HEK293T (cell line): ENCODE results near the gene PCDHA1.
"Not testable (repeated sequence)": the region's sequence is repeated elsewhere in the genome, so short reads cannot be mapped to it uniquely, and the experiment has no call there.

Experiments
- BHLHE40 ChIP-seq: fragments of 450-650 bp; IDR thresholded peaks from 2 replicates; pipeline ENCODE4 v1.6.1; 2016; ENCODE audit warnings: mild to moderate bottlenecking, moderate library complexity, borderline replicate concordance
- FOXK2 ChIP-seq: fragments of 450-650 bp; IDR thresholded peaks from 2 replicates; pipeline ENCODE4 v1.6.1; 2016; ENCODE audit warnings: mild to moderate bottlenecking
- FOXM1 ChIP-seq: fragments of 450-650 bp; IDR thresholded peaks from 2 replicates; pipeline ENCODE4 v1.6.1; 2017; ENCODE audit warnings: mild to moderate bottlenecking, borderline replicate concordance
- HDGF ChIP-seq: fragments of 450-650 bp; IDR thresholded peaks from 2 replicates; pipeline ENCODE4 v1.6.1; 2017; ENCODE audit warnings: antibody characterized with exemption, borderline replicate concordance
- L3MBTL2 ChIP-seq: fragments of 450-650 bp; conservative IDR thresholded peaks from 2 replicates; pipeline ENCODE4 v1.6.1; 2016; ENCODE audit warnings: mild to moderate bottlenecking
- SP1 ChIP-seq: fragments of 450-650 bp; IDR thresholded peaks from 2 replicates; pipeline ENCODE4 v1.6.1; 2017
- TARDBP ChIP-seq: fragments of 450-650 bp; IDR thresholded peaks from 2 replicates; pipeline ENCODE4 v1.6.1; 2016
- ZNF384 ChIP-seq: fragments of 450-650 bp; IDR thresholded peaks from 2 replicates; pipeline ENCODE4 v1.6.1; 2016

DNA sequence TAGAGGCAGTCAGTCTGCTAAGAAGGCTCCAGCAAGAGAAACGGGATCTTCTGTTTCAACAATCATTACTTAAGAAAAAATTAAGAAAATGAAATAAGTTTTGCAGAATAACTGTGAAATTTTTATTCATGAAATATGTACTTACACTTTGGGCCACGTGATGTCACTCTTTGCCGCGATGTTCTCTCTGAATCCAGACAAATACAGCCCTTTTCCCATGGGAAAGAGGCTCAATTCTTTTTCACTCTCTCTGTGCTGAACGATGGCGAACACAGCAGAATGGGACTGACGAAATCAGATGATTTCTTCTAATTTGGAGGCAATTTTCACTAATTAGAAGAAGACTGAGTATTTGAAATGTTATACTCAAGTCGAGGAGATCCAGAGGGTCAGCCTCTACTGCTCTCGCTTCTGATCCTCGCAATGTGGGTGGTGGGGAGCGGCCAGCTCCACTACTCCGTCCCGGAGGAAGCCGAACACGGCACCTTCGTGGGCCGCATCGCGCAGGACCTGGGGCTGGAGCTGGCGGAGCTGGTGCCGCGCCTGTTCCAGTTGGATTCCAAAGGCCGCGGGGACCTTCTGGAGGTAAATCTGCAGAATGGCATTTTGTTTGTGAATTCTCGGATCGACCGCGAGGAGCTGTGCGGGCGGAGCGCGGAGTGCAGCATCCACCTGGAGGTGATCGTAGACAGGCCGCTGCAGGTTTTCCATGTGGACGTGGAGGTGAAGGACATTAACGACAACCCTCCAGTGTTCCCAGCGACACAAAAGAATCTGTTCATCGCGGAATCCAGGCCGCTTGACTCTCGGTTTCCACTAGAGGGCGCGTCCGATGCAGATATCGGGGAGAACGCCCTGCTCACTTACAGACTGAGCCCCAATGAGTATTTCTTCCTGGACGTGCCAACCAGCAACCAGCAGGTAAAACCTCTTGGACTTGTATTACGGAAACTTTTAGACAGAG, 62.5 kb downstream of the PCDHA1 start, which contains the start of gene PCDHA9:
- not testable (repeated sequence) for TF ChIP-seq SP1, FOXK2, HDGF, TARDBP, L3MBTL2, FOXM1, BHLHE40, ZNF384
